SK-N-SH treated with all-trans-retinoic acid at 6 μM for 48 hours (cell line): ENCODE data around the gene SLC37A2.

ENCODE experiments used
- BACH2 ChIP-seq: fragments of 250-450 bp; sonication (Bioruptor Pico); IDR thresholded peaks from 2 replicates; pipeline ENCODE4 v1.9.0; 2021; ENCODE audit warnings: mild to moderate bottlenecking, borderline replicate concordance
- ISL1 ChIP-seq: fragments of 250-450 bp; sonication (Bioruptor Pico); IDR thresholded peaks from 2 replicates; pipeline ENCODE4 v2.1.2; 2022; ENCODE audit warnings: mild to moderate bottlenecking, moderate library complexity
- RARB ChIP-seq: fragments of 250-450 bp; sonication (Bioruptor Pico); IDR thresholded peaks from 2 replicates; pipeline ENCODE4 v1.8.0; 2021; ENCODE audit warnings: mild to moderate bottlenecking, moderate library complexity
- TCF4 ChIP-seq: fragments of 250-450 bp; sonication (Bioruptor Pico); IDR thresholded peaks from 2 replicates; pipeline ENCODE4 v1.8.0; 2021; ENCODE audit warnings: mild to moderate bottlenecking, moderate library complexity, borderline replicate concordance
- TF ChIP-seq, protein P1 (sequence below): fragments of 250-450 bp; sonication (Bioruptor Pico); IDR thresholded peaks from 2 replicates; pipeline ENCODE4 v1.5.1; 2020; ENCODE audit warnings: low read depth, mild to moderate bottlenecking, moderate library complexity
- TF ChIP-seq, protein P2 (sequence below): fragments of 250-450 bp; sonication (Bioruptor Pico); IDR thresholded peaks from 2 replicates; pipeline ENCODE4 v1.8.0; 2021; ENCODE audit warnings: low read depth, mild to moderate bottlenecking, moderate library complexity, borderline replicate concordance

DNA sequence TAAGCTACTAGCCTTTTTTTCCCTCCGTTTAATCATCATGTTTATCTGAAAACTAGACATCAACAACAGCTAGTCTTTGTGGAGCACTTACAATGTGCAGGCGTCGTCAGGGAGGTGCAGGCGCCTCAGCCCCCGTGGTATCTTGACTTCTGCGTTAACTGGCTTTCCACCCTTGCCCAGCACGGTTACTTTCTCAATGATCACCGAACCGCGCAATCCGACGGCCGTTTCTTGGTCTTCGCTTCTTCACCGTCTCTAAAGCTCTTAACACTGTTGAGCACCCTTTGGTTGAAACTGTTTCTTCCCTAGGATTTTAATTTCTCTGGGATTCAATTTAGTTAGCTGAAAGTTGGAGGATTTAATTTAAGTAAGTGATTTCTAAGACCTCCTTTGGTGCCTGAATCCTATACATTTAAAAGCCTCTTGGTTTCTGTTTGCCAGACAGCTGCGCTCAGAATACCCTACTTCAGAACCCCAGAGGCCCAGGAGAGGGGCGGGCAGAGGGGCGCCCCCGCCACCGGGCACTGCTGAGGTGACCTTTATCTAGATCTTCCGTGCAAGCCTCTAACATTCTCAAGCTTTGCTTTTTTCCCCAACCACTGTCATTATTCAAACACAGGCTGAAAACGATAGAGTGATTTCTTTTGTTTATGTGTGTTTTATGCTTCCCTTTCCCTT lies 66.3 kb downstream of the SLC37A2 start:
- TF ChIP-seq, protein P1, sequence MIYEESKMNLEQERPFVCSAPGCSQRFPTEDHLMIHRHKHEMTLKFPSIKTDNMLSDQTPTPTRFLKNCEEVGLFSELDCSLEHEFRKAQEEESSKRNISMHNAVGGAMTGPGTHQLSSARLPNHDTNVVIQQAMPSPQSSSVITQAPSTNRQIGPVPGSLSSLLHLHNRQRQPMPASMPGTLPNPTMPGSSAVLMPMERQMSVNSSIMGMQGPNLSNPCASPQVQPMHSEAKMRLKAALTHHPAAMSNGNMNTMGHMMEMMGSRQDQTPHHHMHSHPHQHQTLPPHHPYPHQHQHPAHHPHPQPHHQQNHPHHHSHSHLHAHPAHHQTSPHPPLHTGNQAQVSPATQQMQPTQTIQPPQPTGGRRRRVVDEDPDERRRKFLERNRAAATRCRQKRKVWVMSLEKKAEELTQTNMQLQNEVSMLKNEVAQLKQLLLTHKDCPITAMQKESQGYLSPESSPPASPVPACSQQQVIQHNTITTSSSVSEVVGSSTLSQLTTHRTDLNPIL (CRISPR knock-in tag): no peak
- TF ChIP-seq RARB (CRISPR knock-in tag): no peak
- no peak for TF ChIP-seq BACH2 (CRISPR knock-in tag)
- no peak for TF ChIP-seq TCF4
- no peak for TF ChIP-seq ISL1 (CRISPR knock-in tag)
- TF ChIP-seq, protein P2, sequence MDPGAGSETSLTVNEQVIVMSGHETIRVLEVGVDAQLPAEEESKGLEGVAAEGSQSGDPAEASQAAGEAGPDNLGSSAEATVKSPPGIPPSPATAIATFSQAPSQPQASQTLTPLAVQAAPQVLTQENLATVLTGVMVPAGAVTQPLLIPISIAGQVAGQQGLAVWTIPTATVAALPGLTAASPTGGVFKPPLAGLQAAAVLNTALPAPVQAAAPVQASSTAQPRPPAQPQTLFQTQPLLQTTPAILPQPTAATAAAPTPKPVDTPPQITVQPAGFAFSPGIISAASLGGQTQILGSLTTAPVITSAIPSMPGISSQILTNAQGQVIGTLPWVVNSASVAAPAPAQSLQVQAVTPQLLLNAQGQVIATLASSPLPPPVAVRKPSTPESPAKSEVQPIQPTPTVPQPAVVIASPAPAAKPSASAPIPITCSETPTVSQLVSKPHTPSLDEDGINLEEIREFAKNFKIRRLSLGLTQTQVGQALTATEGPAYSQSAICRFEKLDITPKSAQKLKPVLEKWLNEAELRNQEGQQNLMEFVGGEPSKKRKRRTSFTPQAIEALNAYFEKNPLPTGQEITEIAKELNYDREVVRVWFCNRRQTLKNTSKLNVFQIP: no peak
